Measurements from ENCODE around the gene NPLOC4.

The NPLOC4 gene

DNA sequence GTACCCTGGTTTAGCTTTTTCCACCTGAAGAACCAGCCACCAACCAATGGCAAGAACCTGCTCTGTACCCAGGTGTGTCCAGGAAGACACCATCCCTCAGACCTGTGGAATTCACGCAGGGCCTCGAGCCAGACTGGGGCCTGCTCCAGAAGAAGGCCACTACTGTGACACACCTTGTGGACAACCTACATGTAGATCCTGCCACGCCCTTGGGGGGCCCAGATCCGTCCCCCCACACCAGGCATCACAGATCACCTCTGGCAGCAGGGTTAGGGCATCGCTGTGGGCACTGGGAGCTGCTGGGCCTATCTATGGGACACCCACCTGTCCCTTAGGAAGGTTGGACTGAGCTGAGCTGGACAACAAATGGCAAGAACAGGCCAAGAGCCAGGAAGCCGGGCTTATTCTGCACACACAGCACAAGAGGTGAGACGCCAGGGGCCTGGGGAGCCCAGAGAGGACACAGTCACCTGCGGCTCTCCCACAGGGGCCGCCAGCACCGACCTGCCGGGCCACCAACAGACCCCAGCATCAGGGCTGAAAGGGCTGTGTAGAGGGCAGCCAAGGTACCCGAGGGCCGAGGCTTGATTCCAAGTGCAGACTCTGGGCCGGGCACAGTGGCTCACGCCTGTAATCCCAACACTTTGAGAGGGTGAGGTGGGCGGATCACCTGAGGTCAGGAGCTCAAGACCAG, 92.5 kb downstream of the NPLOC4 start:
- DNase-seq: no peak

DNA sequence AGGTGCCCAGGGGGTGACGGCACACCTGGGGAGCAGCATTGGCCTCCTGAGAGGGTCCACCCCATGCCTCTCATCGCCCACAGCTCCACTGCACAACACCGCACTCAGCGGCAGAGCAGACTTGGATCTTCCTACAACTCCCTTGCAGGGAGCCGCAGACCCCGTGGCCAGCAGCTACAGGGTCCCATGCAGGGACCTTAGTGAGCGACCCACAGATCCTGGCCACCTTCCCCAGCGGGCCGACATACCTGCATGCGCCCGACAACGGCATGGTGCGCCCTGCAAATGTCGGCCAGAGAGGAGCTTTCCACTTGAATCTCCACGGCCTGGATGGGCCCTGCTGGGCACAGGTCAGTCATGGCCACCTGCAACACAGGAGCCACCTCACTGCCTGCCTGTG, 93.2 kb downstream of the NPLOC4 start:
- DNase-seq: no peak

DNA sequence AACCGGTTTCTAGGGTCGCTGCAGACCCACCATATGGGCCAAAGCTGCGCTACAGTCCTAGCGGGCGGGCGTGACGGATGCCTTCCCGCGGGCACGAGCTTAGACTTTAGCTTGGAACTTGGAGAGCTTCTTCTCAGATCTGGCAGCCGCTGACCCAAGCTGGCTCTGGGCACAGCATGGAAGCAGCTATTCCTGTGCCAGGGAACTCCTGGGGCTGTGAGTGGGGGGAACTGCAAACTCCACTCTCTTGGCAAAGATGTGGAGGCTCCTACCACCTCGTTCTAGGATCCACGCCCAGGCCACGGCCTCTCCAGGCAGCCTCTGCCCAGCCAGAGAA, 93.6 kb downstream of the NPLOC4 start:
- DNase-seq: no peak

DNA sequence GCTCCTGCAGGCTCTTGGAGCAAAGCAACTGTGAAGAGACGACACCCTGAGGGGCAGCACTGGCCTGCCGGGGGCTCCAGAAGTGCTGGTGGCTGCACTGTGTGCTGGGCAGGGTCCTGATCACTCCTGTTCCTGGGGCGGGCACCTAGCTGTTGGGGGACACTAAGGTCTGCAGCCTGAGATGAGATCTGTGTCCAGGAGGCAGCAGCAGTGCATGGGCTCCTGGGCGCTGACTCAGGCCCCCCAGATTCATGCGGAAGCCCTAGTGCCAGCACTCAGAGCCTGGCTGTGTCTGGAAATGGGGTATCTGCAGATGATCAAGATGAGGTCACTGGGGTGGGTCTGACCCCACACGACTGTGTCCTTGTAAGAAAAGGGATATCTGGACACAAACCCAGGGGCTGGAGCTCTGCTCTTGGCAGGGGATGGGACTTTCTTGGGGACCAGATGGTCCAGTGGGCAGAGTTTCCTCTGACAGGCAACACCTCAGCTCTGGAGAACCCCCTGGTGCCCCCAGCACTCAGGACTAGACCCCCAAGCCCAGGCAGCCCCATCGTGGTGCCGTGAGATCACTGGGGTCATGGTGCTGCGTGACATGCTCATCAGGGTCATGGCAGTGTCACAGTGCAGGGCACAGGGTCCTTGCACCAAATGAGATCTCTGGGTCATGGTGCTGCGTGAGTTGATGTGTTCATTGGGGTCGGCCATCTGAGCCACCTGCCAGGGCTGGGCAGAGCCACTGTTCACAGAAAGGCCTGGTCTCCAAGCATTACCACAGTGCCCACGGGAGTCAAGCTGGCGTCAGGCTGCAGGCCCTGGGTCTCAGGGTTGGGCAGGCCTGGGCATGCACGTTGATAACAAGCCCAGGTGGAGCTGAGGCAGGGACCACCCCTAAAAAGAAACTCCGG, 94.2 kb downstream of the NPLOC4 start:
- no peak for DNase-seq

DNA sequence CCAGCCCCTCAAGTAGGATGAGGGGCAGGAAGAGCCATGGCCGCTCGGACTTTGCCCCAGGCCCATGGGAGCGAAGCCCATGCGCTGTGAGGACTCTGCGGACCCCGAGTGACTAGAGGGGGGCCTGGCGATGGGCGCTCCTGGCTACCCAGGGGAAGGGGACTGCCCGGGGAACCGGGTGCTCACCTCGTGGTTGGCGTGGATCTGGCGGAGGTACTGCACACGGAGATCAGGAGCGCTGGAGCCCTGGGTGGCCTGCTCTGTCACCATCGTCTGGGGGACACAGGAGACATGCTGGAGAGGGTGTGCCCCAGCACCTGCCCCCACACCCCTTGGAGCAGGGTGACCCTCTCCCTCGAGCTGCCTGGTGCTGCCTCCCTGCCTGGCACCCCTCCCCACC, 95.8 kb downstream of the NPLOC4 start:
- no peak for DNase-seq

DNA sequence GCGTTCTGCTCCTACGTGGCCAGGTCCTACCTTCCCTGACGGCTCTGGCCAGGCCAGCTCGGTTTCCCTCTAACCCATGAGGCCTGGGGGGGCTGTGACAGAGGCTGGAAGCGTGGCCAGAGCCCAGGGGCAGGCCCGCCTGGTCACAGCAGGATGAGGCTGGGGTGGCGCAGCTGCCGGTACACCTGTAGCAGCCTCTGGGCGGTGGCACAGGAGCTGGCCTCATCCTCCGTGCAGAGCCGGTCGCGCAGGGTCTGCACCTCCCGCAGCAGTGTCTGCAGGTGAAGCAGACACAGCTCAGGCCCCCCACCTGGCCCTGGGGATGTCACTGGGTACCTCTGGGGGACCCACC, 96.3 kb downstream of the NPLOC4 start:
- no peak for DNase-seq

DNA sequence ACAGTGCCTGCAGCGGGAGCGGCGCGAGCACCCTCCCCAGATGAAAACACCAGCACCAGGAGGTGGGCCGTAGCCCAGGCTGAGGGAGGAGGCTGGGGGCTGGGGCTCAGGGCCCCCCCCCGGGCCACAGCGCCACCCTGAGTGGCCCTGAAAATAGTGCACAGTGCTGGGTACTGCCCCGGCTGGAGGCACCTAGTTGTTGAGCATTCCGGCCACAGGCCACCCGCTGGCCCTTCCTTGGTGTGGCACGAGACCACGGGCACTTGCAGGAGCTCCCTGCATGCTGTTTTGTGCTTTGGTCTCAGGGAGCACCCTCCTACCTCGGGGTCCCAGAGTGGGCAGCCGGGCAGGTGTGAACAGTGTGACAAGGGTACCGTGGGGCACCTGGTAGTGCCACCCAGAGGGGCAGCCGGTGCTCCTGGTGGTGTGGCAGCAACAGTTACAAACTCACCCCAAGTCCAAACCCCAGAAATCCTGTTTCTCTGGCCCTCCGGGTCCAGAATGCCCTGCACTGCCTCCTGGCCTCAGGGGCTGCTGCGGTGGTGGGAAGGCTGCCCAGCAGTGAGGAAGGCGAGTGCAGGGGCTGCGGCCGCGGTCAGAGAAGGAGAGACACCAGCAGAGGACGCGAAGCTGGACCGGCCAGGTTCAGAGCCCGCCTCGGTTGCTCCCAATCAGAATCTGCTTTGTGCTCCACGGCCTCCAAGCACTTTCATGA, 96.8 kb downstream of the NPLOC4 start:
- DNase-seq: no peak

DNA sequence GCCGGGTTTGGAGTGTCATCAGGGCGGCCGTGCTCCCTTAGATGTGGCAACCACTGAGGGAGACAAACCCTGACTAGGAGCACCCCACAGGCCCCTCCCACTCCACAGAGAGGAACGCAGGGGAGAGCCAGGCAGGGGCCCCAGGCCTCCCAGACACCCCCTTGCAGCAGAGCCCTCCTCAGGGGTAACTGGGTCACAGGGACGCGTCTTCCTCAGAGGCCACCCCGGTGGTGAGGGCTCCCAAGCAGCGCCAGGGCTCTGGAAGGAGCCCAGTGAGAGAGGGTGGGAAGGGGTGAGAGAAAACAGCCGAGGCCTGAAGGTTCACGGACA, 97.4 kb downstream of the NPLOC4 start:
- DNase-seq: no peak

DNA sequence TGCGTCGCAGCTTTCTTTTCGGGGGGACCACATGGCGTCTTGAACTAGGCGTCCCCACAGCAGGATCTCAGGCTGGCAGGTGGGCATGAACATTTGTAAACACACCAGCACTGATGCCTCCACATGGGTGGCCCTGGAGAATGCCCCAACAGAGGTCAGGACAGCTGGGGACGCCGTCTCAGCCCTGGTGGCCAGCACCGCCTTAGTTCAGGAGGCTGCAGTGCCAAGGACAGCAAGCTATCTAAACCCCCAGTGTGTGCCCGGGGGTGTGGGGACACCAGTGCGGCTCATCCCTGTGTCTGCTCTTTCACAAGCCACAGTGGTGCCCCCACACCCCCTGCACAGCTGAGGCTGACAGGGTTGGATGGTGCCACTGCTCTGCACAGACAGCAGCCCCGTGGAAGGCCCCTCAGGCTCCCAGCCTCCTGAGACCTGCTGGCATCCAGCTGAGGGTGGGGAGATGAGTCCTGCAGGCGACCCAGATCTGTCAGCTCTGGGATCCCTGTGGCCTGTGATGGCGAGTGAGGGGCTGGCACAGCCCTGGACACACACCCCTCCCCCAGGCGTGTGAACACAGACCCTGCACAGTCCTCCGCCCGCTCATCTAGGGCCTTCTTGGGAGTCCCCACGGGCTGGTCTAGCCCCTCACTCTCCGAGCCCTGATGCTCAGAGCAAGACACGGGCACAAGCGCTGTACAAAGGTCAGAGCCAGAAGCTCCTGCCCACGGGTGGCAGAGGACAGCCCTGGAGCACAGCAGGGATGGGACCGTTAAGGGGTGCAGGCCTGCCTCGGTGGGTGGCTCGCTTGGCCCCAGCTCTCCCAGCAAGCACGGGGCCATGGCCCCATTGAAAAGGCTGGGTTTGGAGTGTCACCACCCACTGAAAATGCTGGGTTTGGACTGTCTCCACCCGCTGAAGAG, 98.0 kb downstream of the NPLOC4 start:
- DNase-seq: no peak

DNA sequence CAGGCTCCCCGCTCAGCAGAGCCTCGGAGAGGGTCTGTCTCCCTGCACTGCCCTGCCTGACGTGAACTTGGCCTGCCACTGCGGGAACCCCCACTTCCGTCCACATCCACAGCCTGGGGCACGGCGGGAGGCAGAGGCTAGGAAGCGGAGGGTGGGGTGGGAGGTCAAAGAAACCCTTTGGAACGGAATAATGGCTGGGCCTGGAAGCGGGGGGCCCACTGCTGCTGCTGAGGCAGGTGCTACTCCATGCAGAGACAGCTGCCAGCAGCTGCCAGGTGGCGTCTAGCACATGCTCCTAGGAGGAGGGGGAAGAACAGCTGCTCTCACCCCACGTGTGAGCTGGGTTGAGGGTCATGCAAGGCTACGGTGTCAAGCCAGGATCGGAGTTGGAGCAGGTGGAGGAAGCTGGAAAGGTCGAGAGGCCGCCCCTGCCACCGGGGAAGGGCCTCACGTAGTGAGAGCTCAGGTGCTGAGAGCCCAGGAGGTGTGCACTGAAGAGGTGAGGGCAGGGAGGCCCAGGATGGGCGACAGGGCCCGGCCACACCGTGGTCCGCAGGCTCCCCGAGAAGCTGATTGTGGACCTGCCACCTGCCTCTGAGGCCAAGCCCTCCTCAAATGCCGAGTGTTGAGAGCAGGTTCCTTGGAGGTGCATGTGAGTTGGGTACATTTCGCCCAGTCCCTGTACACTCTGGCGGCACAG, 98.9 kb downstream of the NPLOC4 start:
- DNase-seq: no peak

DNA sequence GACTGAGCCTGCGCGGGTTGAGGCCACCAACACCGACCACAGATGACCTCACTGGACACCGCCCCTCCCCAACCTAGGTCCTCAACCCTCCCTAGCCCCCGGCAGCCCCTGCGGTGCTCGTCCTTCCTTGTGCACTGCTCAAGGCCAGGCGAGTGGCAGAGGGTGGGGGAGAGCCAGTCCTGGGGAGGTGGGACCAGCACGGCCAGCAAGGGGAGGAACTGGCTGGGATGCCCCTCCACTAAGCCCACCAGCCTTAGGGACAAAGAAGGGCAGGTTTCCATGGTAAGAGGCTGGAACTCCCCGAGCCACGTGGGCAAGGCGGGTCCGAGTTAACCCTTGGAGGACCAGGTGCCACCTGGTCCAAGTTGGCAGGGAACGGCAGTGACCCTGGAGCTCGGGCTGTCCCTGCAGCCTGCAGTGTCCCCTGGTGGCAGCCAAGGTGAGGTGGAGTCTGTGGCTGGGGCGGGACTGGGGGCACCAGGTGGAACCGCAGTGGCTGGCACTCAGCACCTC, 99.5 kb downstream of the NPLOC4 start:
- no peak for DNase-seq

DNA sequence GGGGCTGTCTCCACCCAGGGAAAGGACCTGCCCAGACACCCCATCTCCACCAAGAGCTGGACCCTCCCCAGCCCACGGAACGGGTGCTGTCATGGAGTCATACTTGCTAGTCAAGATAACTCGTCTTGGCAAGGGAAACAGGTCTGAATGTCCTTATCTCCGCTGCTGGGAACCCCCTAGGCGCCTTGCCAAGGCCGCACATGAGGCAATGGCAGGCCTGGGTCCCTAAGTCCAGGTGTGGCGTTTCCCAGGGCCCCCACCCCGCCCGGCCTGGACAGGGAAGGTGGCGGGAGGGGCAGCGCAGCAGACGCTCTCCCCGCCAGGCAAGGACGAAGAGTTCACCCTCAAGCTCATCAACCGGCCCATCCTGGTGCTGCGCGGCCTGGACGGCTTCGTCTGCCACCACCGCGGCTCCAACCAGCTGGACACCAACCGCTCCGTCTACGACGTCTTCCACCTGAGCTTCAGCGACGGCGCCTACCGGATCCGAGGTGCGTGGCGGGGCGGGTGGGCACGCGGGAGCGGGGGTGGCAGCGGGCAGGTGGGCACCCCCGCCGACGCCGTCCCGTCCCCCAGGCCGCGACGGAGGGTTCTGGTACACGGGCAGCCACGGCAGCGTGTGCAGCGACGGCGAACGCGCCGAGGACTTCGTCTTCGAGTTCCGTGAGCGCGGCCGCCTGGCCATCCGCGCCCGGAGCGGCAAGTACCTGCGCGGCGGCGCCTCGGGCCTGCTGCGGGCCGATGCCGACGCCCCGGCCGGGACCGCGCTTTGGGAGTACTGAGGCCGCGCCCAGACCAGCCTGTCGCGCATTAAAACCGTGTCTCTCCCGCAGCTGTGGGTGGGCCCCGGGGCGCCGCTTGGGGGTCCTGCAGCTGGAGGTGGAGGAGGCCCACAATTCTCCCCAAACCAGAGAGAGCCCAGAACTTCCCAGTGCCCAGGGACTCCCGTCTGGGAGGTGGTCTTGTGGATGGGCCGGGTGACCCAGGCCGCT, 100.3 kb downstream of the NPLOC4 start:
- DNase-seq: no peak

DNA sequence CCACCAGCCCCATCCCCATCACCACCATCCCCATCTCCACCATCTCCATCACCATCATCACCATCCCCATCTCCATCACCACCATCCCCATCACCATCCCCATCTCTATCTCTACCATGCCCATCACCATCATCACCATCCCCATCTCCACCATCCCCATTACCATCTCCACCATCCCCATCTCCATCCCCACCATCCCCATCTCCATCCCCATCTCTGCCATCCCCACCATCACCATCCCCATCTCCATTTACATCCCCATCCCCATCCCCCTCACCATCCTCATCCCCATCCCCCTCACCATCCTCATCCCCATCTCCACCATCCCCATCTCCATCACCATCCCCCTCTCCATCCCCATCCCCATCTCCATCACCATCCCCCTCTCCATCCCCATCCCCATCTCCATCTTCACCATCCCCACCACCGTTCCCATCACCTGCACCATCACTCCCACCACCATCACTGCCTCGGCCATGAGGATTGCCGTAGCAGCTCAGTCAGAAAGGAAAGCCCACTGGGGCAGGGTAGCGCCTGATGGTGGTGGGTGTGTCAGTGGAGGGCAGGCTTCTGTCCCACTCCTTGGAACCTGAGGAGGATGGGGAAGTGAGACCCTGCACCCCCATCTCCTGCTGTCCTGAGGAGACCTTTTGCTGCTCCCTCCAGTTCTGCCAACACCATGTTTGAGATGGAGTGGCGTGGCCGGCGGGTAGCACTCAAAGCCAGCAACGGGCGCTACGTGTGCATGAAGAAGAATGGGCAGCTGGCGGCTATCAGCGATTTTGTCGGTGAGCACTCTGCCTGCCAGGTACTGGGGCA, 101.2 kb downstream of the NPLOC4 start:
- no peak for DNase-seq

DNA sequence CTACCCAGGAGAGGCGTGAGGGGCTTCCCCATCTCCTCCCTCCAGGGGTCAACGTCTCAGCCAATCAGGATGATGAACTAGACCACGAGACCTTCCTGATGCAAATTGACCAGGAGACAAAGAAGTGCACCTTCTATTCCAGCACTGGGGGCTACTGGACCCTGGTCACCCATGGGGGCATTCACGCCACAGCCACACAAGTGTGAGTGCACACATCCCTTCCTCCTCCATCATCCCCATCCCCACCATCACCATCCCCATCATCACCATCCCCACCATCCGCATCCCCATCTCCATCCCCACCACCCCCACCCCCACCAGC, 101.9 kb downstream of the NPLOC4 start:
- no peak for DNase-seq

DNA sequence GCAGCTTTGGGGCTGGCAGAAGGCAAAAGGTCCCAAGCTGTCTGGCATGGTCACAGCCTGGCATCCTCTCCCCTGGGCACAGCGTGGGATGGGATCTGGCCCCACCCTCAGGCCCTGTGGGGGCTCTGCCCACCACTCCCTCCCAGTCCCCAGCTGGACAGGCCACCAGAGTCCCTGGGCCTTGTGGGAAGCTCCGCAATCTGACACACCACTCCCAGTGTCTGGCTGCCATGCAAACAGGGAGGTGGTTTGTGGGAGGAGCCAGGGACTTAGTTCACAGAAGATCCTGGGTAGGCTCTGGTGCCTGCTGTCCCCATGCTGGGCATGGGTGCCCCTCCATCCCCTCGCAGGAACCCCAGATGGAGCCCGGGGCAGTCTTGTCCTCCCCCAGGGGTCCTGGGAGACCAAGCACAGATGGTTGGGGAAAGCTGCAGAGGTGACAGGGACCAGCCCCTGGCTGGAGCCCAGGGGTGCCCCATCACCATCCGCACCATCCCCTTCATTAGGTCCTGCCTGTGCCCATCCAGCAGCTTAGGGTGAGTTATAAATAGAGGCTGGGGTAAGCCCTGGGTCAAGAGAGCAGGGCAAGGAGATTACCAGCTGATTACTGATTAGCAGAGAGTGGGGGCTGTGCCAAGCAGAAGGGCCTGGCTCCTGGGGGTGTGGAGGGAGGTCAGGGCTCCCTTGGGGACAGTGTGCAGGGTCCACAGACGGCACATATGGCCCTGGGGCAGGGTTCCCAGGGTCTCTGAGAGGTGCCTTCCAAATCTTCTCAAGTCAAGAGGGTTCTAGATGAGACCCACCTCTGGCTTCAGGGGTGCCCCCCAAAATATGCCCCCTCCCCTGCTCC, 102.5 kb downstream of the NPLOC4 start:
- no peak for DNase-seq

DNA sequence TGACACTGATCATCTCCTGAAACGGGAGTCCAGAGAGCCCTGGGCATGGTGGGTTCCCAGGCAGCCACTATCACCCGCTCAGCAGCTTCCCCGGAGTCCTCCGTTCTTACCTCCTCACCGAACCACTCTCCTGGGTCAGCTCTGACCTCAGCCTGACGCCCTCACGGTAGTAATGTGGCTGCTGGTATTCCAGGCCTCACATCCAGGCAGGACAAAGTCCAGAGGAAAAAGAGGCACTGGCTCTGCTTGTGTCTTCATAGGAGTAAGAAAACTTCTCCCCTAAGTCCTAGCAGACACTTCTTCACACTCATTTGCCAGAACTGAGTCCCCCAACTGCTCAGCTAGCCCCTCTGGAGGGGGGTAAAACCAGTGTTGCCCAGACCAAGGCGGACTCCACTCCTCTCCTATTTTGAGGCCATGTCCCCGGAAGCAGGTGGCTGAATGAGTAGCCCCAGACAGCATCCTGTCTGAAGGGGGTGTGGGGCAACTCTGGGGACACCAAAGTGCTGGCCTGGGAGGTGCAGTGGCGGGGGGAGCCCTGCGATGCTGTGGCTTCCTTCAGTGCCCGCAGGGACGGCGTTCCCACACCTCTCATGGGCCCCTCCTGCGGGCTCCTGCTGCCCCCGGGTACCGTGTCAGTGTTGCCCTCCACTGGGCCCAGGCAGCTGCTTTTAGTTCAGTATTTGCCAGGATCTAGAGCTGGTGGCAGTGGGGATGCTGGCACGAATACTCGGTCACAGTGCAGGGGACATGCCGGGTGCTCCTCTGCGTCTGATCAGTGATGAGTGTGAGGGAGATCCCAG, 103.4 kb downstream of the NPLOC4 start:
- DNase-seq: no peak

DNA sequence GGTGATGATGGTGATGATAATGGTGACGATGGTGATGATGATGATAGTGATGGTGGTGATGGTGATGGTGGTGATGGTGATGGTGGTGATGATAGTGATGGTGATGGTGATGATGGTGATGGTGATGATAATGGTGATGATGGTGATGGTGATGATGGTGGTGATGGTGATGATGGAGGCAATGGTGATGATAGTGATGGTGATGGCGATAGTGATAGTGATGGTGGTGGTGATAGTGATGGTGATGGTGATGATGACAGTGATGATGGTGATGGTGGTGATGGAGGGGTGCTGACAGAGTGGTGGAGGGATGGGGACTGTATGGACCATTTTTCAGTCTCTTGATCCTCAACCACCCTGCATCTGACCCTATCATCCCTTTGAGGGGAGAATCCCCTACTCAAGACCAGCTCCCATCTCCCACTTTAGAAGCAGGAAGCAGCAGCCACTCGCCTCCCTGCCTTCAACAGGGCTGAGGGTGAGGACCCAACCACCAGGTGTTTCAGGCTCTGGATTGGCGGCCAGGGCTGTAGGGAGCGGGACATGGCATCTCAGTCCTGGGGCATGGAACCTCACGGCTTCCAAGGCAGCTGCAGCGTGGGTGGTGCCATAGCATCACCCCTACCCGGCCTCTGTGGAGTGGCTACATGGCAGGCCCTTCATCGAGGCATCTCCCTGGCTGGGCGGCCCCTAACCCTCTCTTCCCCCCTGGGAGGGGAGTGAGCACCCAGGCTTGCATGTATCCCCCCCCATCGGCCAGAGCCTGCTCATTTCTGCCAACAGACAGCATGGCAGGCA, 104.2 kb downstream of the NPLOC4 start:
- DNase-seq: no peak
